ENCODE results near the gene VPS13C.

The VPS13C gene

GRCh38 chr15:61871926-61872522 is 188.2 kb downstream of the VPS13C start:
- no peak for DNase-seq (ENCODE audit: low read depth in 2 of 2, low spot score in 1 of 2)

- no peak for DNase-seq (ENCODE audit: low read depth in 2 of 2, low spot score in 1 of 2)
These were observed 190.6 kb downstream of the VPS13C start for GRCh38 chr15:61869656-61870055.

GRCh38 chr15:61861962-61862361 is 198.3 kb downstream of the VPS13C start:
- no peak for DNase-seq (ENCODE audit: low read depth in 2 of 2, low spot score in 1 of 2)

- DNase-seq (ENCODE audit: low read depth in 2 of 2, low spot score in 1 of 2), result no peak
These were observed 202.9 kb downstream of the VPS13C start for GRCh38 chr15:61857169-61857829.

GRCh38 chr15:61856295-61856694 is 204.0 kb downstream of the VPS13C start:
- DNase-seq (ENCODE audit: low read depth in 2 of 2, low spot score in 1 of 2), result no peak

GRCh38 chr15:61853195-61853594 is 207.1 kb downstream of the VPS13C start:
- no peak for DNase-seq (ENCODE audit: low read depth in 2 of 2, low spot score in 1 of 2)

GRCh38 chr15:61851955-61852354 is 208.3 kb downstream of the VPS13C start:
- DNase-seq (ENCODE audit: low read depth in 2 of 2, low spot score in 1 of 2), result no peak

- DNase-seq (ENCODE audit: low read depth in 2 of 2, low spot score in 1 of 2), result no peak
These were observed 210.8 kb downstream of the VPS13C start for GRCh38 chr15:61849447-61849846.

- no peak for DNase-seq (ENCODE audit: low read depth in 2 of 2, low spot score in 1 of 2)
These were observed 218.8 kb downstream of the VPS13C start for GRCh38 chr15:61841466-61841865.

- no peak for DNase-seq (ENCODE audit: low read depth in 2 of 2, low spot score in 1 of 2)
These were observed 220.2 kb downstream of the VPS13C start for GRCh38 chr15:61840090-61840489.

GRCh38 chr15:61839546-61839945 is 220.7 kb downstream of the VPS13C start:
- no peak for DNase-seq (ENCODE audit: low read depth in 2 of 2, low spot score in 1 of 2)

- peak in 1 of 2 donors; percentile 19 for DNase-seq (ENCODE audit: low read depth in 2 of 2, low spot score in 1 of 2)
These were observed 224.6 kb downstream of the VPS13C start for GRCh38 chr15:61835496-61836106.

GRCh38 chr15:61835029-61835428 is 225.2 kb downstream of the VPS13C start:
- DNase-seq (ENCODE audit: low read depth in 2 of 2, low spot score in 1 of 2), result no peak

- peak; percentile 27 to 46 for DNase-seq (ENCODE audit: low read depth in 2 of 2, low spot score in 1 of 2)
These were observed 226.1 kb downstream of the VPS13C start for GRCh38 chr15:61834076-61834697.

GRCh38 chr15:61832223-61832622 is 228.0 kb downstream of the VPS13C start:
- DNase-seq (ENCODE audit: low read depth in 2 of 2, low spot score in 1 of 2), result no peak

- no peak for DNase-seq (ENCODE audit: low read depth in 2 of 2, low spot score in 1 of 2)
These were observed 228.7 kb downstream of the VPS13C start for GRCh38 chr15:61831505-61831921.

GRCh38 chr15:61830536-61831330 is 229.5 kb downstream of the VPS13C start:
- no peak for DNase-seq (ENCODE audit: low read depth in 2 of 2, low spot score in 1 of 2)

GRCh38 chr15:61829514-61829889 is 230.7 kb downstream of the VPS13C start:
- DNase-seq (ENCODE audit: low read depth in 2 of 2, low spot score in 1 of 2), result no peak

- no peak for DNase-seq (ENCODE audit: low read depth in 2 of 2, low spot score in 1 of 2)
These were observed 231.3 kb downstream of the VPS13C start for GRCh38 chr15:61828860-61829513.

GRCh38 chr15:61828008-61828407 is 232.2 kb downstream of the VPS13C start:
- no peak for DNase-seq (ENCODE audit: low read depth in 2 of 2, low spot score in 1 of 2)

- DNase-seq (ENCODE audit: low read depth in 2 of 2, low spot score in 1 of 2), result no peak
These were observed 233.1 kb downstream of the VPS13C start for GRCh38 chr15:61827131-61827530.

Data from stimulated activated CD8-positive, alpha-beta memory T cell treated with anti-CD3 and anti-CD28 coated beads, Interleukin-4, amount 100 ng/mL, for 4 hours (primary cell).